Hepatocyte (in vitro differentiated cells): ENCODE data around the gene SREBF1. TPM values are rescaled to one million over a fixed set of nuclear protein-coding genes. Genes with fewer than 3 reads are reported as not detected.

Experiments used
- DNase-seq: peaks from one replicate; pipeline ENCODE4 v3.0.0-alpha.2; 2016; ENCODE audit warnings: low spot score
- H2AFZ ChIP-seq: fragments of 200-600 bp; sonication (generic); 2 replicates; pipeline ENCODE4 v1.6.0; 2016; ENCODE audit warnings: antibody characterized with exemption, mild to moderate bottlenecking
- H3K27ac ChIP-seq: fragments of 200-600 bp; sonication (generic); 2 replicates; pipeline ENCODE4 v1.5.1; 2016; ENCODE audit warnings: mild to moderate bottlenecking
- H3K27me3 ChIP-seq: fragments of 200-600 bp; sonication (generic); 2 replicates; pipeline ENCODE4 v1.6.1; 2016
- H3K36me3 ChIP-seq: fragments of 200-600 bp; sonication (generic); replicated peaks from 2 replicates; pipeline ENCODE4 v1.5.1; 2016; ENCODE audit warnings: low read depth; ENCODE audit not compliant: insufficient read depth
- H3K4me1 ChIP-seq: fragments of 200-600 bp; sonication (generic); 2 replicates; pipeline ENCODE4 v1.5.1; 2016; ENCODE audit warnings: mild to moderate bottlenecking, moderate library complexity; ENCODE audit not compliant: insufficient read depth
- H3K4me2 ChIP-seq: fragments of 200-600 bp; sonication (generic); 2 replicates; pipeline ENCODE4 v1.6.0; 2016
- H3K4me3 ChIP-seq: fragments of 200-600 bp; sonication (generic); 2 replicates; pipeline ENCODE4 v1.5.1; 2016; ENCODE audit warnings: mild to moderate bottlenecking
- H3K79me2 ChIP-seq: fragments of 200-600 bp; sonication (generic); 2 replicates; pipeline ENCODE4 v1.6.0; 2017; ENCODE audit warnings: mild to moderate bottlenecking
- H3K9me2 ChIP-seq: fragments of 200-600 bp; sonication (generic); replicated peaks from 2 replicates; pipeline ENCODE4 v1.6.0; 2017; ENCODE audit warnings: mild to moderate bottlenecking; ENCODE audit not compliant: insufficient read depth
- H3K9me3 ChIP-seq: fragments of 200-600 bp; sonication (generic); 2 replicates; pipeline ENCODE4 v1.5.1; 2016; ENCODE audit warnings: low read depth, mild to moderate bottlenecking
- H4K20me1 ChIP-seq: fragments of 200-600 bp; sonication (generic); 2 replicates; pipeline ENCODE4 v1.6.0; 2016; ENCODE audit warnings: mild to moderate bottlenecking; ENCODE audit not compliant: insufficient read depth, poor library complexity, severe bottlenecking
- EZH2 ChIP-seq: fragments of 200-600 bp; sonication (generic); IDR thresholded peaks from 2 replicates; pipeline ENCODE4 v1.6.1; 2016; ENCODE audit warnings: antibody characterized with exemption, mild to moderate bottlenecking, borderline replicate concordance
- EZH2phosphoT487 ChIP-seq: fragments of 200-600 bp; sonication (generic); IDR thresholded peaks from one replicate; pipeline ENCODE4 v1.6.1; 2018; ENCODE audit warnings: antibody characterized with exemption, mild to moderate bottlenecking, low read depth, moderate library complexity; ENCODE audit not compliant: unreplicated experiment, severe bottlenecking
- WGBS: methylation state at CpG from one replicate; pipeline ENCODE4 v1.1.6; 2016; ENCODE audit warnings: low lambda C conversion rate; ENCODE audit errors: missing lambda C conversion rate; 5-methylcytosine and 5-hydroxymethylcytosine counted together
- polyA plus RNA-seq: library from polyadenylated mRNA; unstranded; fragments of >200 nt; fragmentation: Nextera tagmentation; extraction: Ambion mirVana; gene quantifications from 2 replicates; pipeline ENCODE4 v1.2.1, GENCODE V29; 2016
- total RNA-seq: library from RNA; depleted of rRNA; stranded (reverse); fragments of >200 nt; gene quantifications from 2 replicates; pipeline ENCODE4 v1.2.3, GENCODE V29; 2014
- TF ChIP-seq, protein P1 (sequence below): fragments of 200-600 bp; sonication (generic); IDR thresholded peaks from 2 replicates; pipeline ENCODE4 v1.5.1; 2016; ENCODE audit warnings: antibody characterized with exemption, mild to moderate bottlenecking; ENCODE audit not compliant: poor library complexity

The SREBF1 gene
- total and polyA plus RNA-seq, 2 experiments from 2014 or later = 57.1 to 140 TPM

DNA sequence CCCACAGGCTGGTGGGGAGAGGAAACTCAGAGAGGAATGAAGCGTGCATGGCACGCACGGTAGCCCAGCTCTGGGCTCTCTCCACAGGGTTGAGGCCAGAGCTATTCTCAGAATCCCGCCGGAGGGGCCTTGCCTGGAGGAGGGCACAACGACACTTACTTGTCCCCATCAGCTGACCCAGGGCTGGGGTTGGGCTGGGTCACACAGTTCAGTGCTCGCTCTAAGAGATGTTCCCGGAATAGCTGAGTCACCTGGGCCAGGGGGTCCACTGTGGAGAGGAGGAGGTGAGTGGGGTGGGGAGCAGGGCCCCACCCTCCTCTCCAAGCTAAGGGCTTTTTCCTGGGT, 21.8 kb downstream of the SREBF1 start:
- TF ChIP-seq EZH2phosphoT487 = no peak
- TF ChIP-seq, protein P1, sequence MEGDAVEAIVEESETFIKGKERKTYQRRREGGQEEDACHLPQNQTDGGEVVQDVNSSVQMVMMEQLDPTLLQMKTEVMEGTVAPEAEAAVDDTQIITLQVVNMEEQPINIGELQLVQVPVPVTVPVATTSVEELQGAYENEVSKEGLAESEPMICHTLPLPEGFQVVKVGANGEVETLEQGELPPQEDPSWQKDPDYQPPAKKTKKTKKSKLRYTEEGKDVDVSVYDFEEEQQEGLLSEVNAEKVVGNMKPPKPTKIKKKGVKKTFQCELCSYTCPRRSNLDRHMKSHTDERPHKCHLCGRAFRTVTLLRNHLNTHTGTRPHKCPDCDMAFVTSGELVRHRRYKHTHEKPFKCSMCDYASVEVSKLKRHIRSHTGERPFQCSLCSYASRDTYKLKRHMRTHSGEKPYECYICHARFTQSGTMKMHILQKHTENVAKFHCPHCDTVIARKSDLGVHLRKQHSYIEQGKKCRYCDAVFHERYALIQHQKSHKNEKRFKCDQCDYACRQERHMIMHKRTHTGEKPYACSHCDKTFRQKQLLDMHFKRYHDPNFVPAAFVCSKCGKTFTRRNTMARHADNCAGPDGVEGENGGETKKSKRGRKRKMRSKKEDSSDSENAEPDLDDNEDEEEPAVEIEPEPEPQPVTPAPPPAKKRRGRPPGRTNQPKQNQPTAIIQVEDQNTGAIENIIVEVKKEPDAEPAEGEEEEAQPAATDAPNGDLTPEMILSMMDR = no peak
- TF ChIP-seq EZH2 = no peak
- H3K4me2 ChIP-seq = no peak overlapping the region
- no peaks in the 10 kb centered on the region for H3K27me3 ChIP-seq
- no peak for DNase-seq
- H2AFZ ChIP-seq = no peak overlapping the region
- no peaks in the 10 kb centered on the region for H3K9me2 ChIP-seq
- no peaks in the 10 kb centered on the region for H3K9me3 ChIP-seq
- no peak overlapping the region for H3K27ac ChIP-seq
- H3K4me3 ChIP-seq = no peak overlapping the region
- peaks cover 5% of the 10 kb centered on the region for H3K79me2 ChIP-seq
- WGBS = 93% methylated on average over 8 of the region's 8 CpGs
- peaks cover 24% of the 10 kb centered on the region for H3K4me1 ChIP-seq
- H4K20me1 ChIP-seq = peaks cover 24% of the 10 kb centered on the region
- no peaks in the 10 kb centered on the region for H3K36me3 ChIP-seq

DNA sequence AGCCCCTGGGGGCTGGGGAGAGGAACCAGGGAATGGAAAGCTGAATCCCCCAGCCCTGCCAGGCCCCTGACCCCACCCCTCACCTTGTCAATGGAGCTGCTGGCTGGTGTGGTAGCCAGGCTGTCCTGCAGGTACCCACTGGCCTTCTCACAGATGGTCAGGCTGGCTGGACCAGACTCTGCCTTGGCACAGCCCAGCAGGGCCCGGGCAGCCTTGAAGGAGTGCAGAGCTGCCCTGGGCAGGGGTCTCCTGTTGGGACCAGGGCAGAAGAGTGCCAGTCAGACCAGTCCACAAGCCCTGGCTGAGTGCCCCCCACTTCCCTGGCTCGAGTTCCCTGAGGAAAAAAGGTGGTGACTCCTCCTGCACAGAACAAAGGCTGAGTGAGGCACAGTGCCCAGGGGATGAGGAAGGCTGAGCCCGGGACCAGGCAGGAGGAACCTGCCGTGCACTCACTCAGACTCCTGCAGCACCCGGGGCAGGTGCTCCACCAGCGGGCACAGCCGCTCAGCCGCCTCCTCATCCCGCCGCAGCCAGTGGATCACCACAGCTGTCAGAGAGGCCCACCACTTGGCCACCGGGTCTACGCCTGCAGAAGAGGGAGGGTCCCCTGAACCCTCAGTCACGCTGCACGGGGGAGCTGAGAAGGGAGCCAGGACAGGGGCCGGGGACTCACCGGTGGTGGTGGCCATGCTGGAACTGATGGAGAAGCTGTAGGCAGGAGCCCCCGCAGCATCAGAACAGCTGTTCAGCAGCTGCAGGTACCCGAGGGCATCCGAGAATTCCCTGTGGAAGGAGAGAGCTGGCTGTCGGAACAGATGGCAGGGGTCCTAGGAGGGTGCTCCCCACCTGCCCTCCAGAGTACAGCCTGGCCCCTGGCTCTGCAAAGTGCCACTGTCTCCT, 22.4 kb downstream of the SREBF1 start:
- DNase-seq = no peak

DNA sequence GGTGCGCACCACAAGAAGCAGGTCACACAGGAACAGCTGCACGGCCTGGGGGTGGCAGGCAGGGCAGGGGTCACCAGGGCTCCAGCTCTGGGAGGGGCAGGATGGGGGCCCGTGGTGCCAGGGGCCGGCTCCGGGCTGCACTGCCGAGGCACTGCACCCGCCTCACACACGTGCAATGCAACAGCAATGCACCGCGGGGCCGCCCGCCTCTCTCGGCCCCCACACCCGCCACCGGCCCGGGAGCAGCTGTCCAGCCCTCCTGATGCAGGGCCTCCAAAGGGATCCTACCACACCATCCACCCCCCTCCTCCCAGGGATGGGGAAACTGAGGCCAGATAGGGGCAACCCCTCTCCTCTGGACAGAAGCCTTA, 23.1 kb downstream of the SREBF1 start:
- H3K79me2 ChIP-seq = no peaks in the 10 kb centered on the region
- no peaks in the 10 kb centered on the region for H3K36me3 ChIP-seq
- H3K27me3 ChIP-seq = no peaks in the 10 kb centered on the region
- H3K9me2 ChIP-seq = no peaks in the 10 kb centered on the region
- TF ChIP-seq EZH2phosphoT487 = no peak
- TF ChIP-seq EZH2 = no peak
- TF ChIP-seq, protein P1 = no peak
- WGBS = 100% methylated on average over 1 of the region's 16 CpGs
- no peak overlapping the region for H3K27ac ChIP-seq
- no peak for DNase-seq
- H3K4me2 ChIP-seq = no peak overlapping the region
- peaks cover 37% of the 10 kb centered on the region for H3K4me1 ChIP-seq
- peaks cover 28% of the 10 kb centered on the region for H4K20me1 ChIP-seq
- no peaks in the 10 kb centered on the region for H3K9me3 ChIP-seq
- no peak overlapping the region for H3K4me3 ChIP-seq
- H2AFZ ChIP-seq = no peak overlapping the region

More for the DNA sequence above, 22.4 kb downstream of the SREBF1 start:
- 90% methylated on average over 20 of the region's 20 CpGs for WGBS
- Histone ChIP-seq H2AFZ (no peak overlapping the region), H3K27ac (no peak overlapping the region), H3K9me3 (no peaks in the 10 kb centered on the region), H3K36me3 (no peaks in the 10 kb centered on the region), H3K9me2 (no peaks in the 10 kb centered on the region), H3K4me1 (peaks cover 30% of the 10 kb centered on the region), H3K27me3 (no peaks in the 10 kb centered on the region), H3K79me2 (peaks cover 2% of the 10 kb centered on the region), H3K4me3 (no peak overlapping the region), H4K20me1 (peaks cover 25% of the 10 kb centered on the region), H3K4me2 (no peak overlapping the region)
- TF ChIP-seq EZH2phosphoT487 (no peak), EZH2 (no peak)
- TF ChIP-seq, protein P1 = no peak
